HEK293 (cell line): ENCODE measurements around the gene UBE2G1.

ENCODE experiments used
- CTCF ChIA-PET: fragments of 350-600 bp; formaldehyde crosslinking; extraction: SDS; loops from one replicate; lab custom pipeline; 2021; ENCODE audit warnings: antibody characterized with exemption; lab: Yijun Ruan, JAX
- POLR2A ChIA-PET: fragments of 300-600 bp; formaldehyde crosslinking; extraction: SDS; loops from one replicate; lab custom pipeline; 2020; ENCODE audit warnings: antibody characterized with exemption, inconsistent platforms; lab: Yijun Ruan, JAX
- H3K27ac ChIP-seq: fragments of 200-500 bp; sonication (Bioruptor generic); 2 replicates; pipeline ENCODE4 v1.5.1; 2014; ENCODE audit warnings: low read depth, low read length, control low read depth, inconsistent platforms; ENCODE audit errors: extremely low read depth
- H3K36me3 ChIP-seq, 2 experiments: fragments of 200-500 bp in 1 of 2; sonication (Bioruptor generic) in 1 of 2; 1 replicate in 1 of 2; 2 replicates in 1 of 2; pipeline ENCODE4 v1.5.1; 2014 to 2017; ENCODE audit warnings: inconsistent platforms in 2 of 2, low read length in 2 of 2; ENCODE audit not compliant: control insufficient read depth in 2 of 2, insufficient read depth in 1 of 2
- H3K4me1 ChIP-seq: fragments of 200-500 bp; sonication (Bioruptor generic); 2 replicates; pipeline ENCODE4 v1.5.1; 2014; ENCODE audit warnings: mild to moderate bottlenecking, low read length, inconsistent platforms; ENCODE audit not compliant: control insufficient read depth, insufficient read depth
- H3K4me3 ChIP-seq: 2 replicates; pipeline ENCODE4 v1.5.1; 2011; ENCODE audit warnings: low read depth, mild to moderate bottlenecking, control low read depth, low read length, moderate library complexity
- H3K9me3 ChIP-seq: fragments of 200-500 bp; sonication (Bioruptor generic); 2 replicates; pipeline ENCODE4 v1.5.1; 2014; ENCODE audit warnings: low read depth, low read length, inconsistent platforms; ENCODE audit not compliant: control insufficient read depth, insufficient read depth
- BCL11A ChIP-seq: fragments of 450-650 bp; formaldehyde crosslinking; IDR thresholded peaks from 2 replicates; pipeline ENCODE4 v1.5.1; 2016; ENCODE audit warnings: low read depth, missing biosample characterization, missing genetic modification characterization
- FEZF1 ChIP-seq: fragments of 450-650 bp; formaldehyde crosslinking; IDR thresholded peaks from 2 replicates; pipeline ENCODE4 v1.5.1; 2016; ENCODE audit warnings: missing biosample characterization, missing genetic modification characterization
- REPIN1 ChIP-seq: fragments of 450-650 bp; formaldehyde crosslinking; IDR thresholded peaks from 2 replicates; pipeline ENCODE4 v1.5.1; 2017; ENCODE audit warnings: missing biosample characterization, missing genetic modification characterization, low read depth
- SCRT2 ChIP-seq: fragments of 450-650 bp; formaldehyde crosslinking; IDR thresholded peaks from 2 replicates; pipeline ENCODE4 v1.5.1; 2016; ENCODE audit warnings: missing biosample characterization, missing genetic modification characterization
- SETDB1 ChIP-seq: IDR thresholded peaks from one replicate; pipeline ENCODE4 v1.6.1; 2017; ENCODE audit warnings: mild to moderate bottlenecking, low read length, moderate library complexity, mixed read lengths; ENCODE audit not compliant: insufficient read length
- ZNF114 ChIP-seq: fragments of 450-650 bp; formaldehyde crosslinking; IDR thresholded peaks from 2 replicates; pipeline ENCODE4 v1.5.0; 2017; ENCODE audit warnings: missing biosample characterization, missing genetic modification characterization
- ZNF19 ChIP-seq: fragments of 450-650 bp; formaldehyde crosslinking; IDR thresholded peaks from 2 replicates; pipeline ENCODE4; 2016; ENCODE audit warnings: missing biosample characterization, missing genetic modification characterization, low read depth
- ZNF404 ChIP-seq: fragments of 450-650 bp; formaldehyde crosslinking; IDR thresholded peaks from 2 replicates; pipeline ENCODE4 v1.5.1; 2017; ENCODE audit warnings: missing biosample characterization, missing genetic modification characterization
- ZNF416 ChIP-seq: fragments of 450-650 bp; formaldehyde crosslinking; IDR thresholded peaks from 2 replicates; pipeline ENCODE4 v1.5.1; 2016; ENCODE audit warnings: missing biosample characterization, missing genetic modification characterization
- ZNF423 ChIP-seq: fragments of 450-650 bp; formaldehyde crosslinking; IDR thresholded peaks from 2 replicates; pipeline ENCODE4 v1.5.1; 2016; ENCODE audit warnings: missing biosample characterization, missing genetic modification characterization
- ZNF701 ChIP-seq: fragments of 450-650 bp; formaldehyde crosslinking; IDR thresholded peaks from 2 replicates; pipeline ENCODE4 v1.5.1; 2016; ENCODE audit warnings: missing biosample characterization, missing genetic modification characterization
- ZNF785 ChIP-seq: fragments of 450-650 bp; formaldehyde crosslinking; IDR thresholded peaks from 2 replicates; pipeline ENCODE4 v1.5.1; 2016; ENCODE audit warnings: missing biosample characterization, missing genetic modification characterization
- TF ChIP-seq, protein P1 (sequence below): sonication (generic); formaldehyde crosslinking; IDR thresholded peaks from 2 replicates; pipeline ENCODE4 v1.8.1; 2022; ENCODE audit warnings: mild to moderate bottlenecking, moderate library complexity, missing genetic modification reagents
- TF ChIP-seq, protein P2 (sequence below): fragments of 450-650 bp; IDR thresholded peaks from 2 replicates; pipeline ENCODE4 v1.5.1; 2018; ENCODE audit warnings: missing biosample characterization, missing genetic modification characterization
- TF ChIP-seq, protein P3 (sequence below): fragments of 450-650 bp; formaldehyde crosslinking; conservative IDR thresholded peaks from 2 replicates; pipeline ENCODE4 v1.5.1; 2016; ENCODE audit warnings: low read depth, missing biosample characterization, missing genetic modification characterization
- TF ChIP-seq, protein P4 (sequence below): fragments of 450-650 bp; formaldehyde crosslinking; IDR thresholded peaks from 2 replicates; pipeline ENCODE4 v1.5.1; 2016; ENCODE audit warnings: missing biosample characterization, missing genetic modification characterization
- TF ChIP-seq, protein P5 (sequence below): fragments of 450-650 bp; formaldehyde crosslinking; IDR thresholded peaks from 2 replicates; pipeline ENCODE4 v1.5.1; 2016; ENCODE audit warnings: missing biosample characterization, missing genetic modification characterization, borderline replicate concordance

UBE2G1 gene

DNA sequence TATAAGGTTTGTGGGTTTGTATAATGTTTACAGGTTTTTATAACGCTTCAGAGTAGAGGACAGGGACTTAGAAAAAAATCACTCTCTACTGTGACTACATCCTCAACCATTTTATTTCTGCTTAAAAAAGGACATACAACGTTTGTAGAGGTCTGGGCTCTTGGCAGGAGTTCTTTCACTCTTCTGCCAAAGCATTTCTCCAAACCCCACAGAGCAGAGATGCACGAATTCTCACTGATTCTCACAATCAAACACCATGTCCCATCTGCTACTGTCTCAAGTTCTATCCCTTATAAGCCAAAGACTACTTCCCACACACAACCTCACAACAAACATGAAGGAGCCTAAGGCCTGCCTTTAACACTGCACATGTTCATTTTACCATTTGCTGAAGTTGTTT lies 95.7 kb downstream of the UBE2G1 start (continued):
- TF ChIP-seq, protein P1, sequence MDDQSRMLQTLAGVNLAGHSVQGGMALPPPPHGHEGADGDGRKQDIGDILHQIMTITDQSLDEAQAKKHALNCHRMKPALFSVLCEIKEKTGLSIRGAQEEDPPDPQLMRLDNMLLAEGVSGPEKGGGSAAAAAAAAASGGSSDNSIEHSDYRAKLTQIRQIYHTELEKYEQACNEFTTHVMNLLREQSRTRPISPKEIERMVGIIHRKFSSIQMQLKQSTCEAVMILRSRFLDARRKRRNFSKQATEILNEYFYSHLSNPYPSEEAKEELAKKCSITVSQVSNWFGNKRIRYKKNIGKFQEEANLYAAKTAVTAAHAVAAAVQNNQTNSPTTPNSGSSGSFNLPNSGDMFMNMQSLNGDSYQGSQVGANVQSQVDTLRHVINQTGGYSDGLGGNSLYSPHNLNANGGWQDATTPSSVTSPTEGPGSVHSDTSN (CRISPR knock-in tag), result no peak

DNA sequence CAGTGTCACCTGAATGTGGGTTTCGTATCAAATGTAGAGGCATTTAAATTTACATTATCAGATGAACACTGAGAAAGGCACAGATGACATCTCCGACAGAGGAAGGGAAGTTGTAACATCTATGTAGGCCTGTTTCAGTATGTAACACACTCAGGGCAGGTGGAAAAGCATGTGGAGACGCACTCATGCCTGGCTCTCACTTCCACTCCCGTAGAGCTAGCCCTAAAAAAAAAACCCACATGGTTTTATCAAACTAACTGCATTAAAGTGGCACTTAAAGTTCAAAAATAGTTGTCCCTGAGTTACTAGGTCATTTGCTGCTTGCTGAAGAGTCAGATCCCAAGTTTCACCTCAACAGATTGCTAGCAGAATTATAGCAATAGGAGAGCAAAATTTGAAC lies 96.6 kb downstream of the UBE2G1 start:
- POLR2A ChIA-PET, result no interaction called here

More for the DNA sequence above, 96.6 kb downstream of the UBE2G1 start:
- Histone ChIP-seq H3K9me3 (no peaks in the 10 kb centered on the region), H3K4me3 (no peak overlapping the region), H3K4me1 (no peaks in the 10 kb centered on the region), H3K36me3 (peaks cover 11 to 57% of the 10 kb centered on the region in 2 experiments; a peak in 2 of 3 replicates), H3K27ac (no peak overlapping the region)
- TF ChIP-seq SETDB1, result no peak
- TF ChIP-seq, protein P2, sequence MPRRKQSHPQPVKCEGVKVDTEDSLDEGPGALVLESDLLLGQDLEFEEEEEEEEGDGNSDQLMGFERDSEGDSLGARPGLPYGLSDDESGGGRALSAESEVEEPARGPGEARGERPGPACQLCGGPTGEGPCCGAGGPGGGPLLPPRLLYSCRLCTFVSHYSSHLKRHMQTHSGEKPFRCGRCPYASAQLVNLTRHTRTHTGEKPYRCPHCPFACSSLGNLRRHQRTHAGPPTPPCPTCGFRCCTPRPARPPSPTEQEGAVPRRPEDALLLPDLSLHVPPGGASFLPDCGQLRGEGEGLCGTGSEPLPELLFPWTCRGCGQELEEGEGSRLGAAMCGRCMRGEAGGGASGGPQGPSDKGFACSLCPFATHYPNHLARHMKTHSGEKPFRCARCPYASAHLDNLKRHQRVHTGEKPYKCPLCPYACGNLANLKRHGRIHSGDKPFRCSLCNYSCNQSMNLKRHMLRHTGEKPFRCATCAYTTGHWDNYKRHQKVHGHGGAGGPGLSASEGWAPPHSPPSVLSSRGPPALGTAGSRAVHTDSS (tag by site-specific recombination), result no peak
- TF ChIP-seq FEZF1 (tag by site-specific recombination), result no peak
- TF ChIP-seq BCL11A (tag by site-specific recombination), result no peak
- TF ChIP-seq ZNF423 (tag by site-specific recombination), result no peak
- TF ChIP-seq, protein P3, sequence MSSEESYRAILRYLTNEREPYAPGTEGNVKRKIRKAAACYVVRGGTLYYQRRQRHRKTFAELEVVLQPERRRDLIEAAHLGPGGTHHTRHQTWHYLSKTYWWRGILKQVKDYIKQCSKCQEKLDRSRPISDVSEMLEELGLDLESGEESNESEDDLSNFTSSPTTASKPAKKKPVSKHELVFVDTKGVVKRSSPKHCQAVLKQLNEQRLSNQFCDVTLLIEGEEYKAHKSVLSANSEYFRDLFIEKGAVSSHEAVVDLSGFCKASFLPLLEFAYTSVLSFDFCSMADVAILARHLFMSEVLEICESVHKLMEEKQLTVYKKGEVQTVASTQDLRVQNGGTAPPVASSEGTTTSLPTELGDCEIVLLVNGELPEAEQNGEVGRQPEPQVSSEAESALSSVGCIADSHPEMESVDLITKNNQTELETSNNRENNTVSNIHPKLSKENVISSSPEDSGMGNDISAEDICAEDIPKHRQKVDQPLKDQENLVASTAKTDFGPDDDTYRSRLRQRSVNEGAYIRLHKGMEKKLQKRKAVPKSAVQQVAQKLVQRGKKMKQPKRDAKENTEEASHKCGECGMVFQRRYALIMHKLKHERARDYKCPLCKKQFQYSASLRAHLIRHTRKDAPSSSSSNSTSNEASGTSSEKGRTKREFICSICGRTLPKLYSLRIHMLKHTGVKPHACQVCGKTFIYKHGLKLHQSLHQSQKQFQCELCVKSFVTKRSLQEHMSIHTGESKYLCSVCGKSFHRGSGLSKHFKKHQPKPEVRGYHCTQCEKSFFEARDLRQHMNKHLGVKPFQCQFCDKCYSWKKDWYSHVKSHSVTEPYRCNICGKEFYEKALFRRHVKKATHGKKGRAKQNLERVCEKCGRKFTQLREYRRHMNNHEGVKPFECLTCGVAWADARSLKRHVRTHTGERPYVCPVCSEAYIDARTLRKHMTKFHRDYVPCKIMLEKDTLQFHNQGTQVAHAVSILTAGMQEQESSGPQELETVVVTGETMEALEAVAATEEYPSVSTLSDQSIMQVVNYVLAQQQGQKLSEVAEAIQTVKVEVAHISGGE, result no peak
- TF ChIP-seq, protein P4, sequence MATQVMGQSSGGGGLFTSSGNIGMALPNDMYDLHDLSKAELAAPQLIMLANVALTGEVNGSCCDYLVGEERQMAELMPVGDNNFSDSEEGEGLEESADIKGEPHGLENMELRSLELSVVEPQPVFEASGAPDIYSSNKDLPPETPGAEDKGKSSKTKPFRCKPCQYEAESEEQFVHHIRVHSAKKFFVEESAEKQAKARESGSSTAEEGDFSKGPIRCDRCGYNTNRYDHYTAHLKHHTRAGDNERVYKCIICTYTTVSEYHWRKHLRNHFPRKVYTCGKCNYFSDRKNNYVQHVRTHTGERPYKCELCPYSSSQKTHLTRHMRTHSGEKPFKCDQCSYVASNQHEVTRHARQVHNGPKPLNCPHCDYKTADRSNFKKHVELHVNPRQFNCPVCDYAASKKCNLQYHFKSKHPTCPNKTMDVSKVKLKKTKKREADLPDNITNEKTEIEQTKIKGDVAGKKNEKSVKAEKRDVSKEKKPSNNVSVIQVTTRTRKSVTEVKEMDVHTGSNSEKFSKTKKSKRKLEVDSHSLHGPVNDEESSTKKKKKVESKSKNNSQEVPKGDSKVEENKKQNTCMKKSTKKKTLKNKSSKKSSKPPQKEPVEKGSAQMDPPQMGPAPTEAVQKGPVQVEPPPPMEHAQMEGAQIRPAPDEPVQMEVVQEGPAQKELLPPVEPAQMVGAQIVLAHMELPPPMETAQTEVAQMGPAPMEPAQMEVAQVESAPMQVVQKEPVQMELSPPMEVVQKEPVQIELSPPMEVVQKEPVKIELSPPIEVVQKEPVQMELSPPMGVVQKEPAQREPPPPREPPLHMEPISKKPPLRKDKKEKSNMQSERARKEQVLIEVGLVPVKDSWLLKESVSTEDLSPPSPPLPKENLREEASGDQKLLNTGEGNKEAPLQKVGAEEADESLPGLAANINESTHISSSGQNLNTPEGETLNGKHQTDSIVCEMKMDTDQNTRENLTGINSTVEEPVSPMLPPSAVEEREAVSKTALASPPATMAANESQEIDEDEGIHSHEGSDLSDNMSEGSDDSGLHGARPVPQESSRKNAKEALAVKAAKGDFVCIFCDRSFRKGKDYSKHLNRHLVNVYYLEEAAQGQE (tag by site-specific recombination), result no peak
- TF ChIP-seq ZNF701, result no peak
- TF ChIP-seq ZNF416 (tag by site-specific recombination), result no peak
- TF ChIP-seq ZNF19 (tag by site-specific recombination), result no peak
- TF ChIP-seq, protein P5, sequence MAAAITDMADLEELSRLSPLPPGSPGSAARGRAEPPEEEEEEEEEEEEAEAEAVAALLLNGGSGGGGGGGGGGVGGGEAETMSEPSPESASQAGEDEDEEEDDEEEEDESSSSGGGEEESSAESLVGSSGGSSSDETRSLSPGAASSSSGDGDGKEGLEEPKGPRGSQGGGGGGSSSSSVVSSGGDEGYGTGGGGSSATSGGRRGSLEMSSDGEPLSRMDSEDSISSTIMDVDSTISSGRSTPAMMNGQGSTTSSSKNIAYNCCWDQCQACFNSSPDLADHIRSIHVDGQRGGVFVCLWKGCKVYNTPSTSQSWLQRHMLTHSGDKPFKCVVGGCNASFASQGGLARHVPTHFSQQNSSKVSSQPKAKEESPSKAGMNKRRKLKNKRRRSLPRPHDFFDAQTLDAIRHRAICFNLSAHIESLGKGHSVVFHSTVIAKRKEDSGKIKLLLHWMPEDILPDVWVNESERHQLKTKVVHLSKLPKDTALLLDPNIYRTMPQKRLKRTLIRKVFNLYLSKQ (tag by site-specific recombination), result no peak
- TF ChIP-seq SCRT2, result no peak
- TF ChIP-seq REPIN1 (tag by site-specific recombination), result no peak
- TF ChIP-seq ZNF404 (tag by site-specific recombination), result no peak
- no peak for TF ChIP-seq ZNF114 (tag by site-specific recombination)
- TF ChIP-seq ZNF785 (tag by site-specific recombination), result no peak
- CTCF ChIA-PET, result interaction anchor here (0.6 kb wide), 1 partner anchor 356 kb away, joined by 8 read pairs; no protein-coding TSS in a partner anchor
